ENCODE data around the gene C3orf80.
A peak's percentile ranks its signal among the peaks of the same experiment; 100 is the strongest.
"Not testable (repeated sequence)": the region's sequence is repeated elsewhere in the genome, so short reads cannot be mapped to it uniquely, and the experiment has no call there.

C3orf80 gene

DNA sequence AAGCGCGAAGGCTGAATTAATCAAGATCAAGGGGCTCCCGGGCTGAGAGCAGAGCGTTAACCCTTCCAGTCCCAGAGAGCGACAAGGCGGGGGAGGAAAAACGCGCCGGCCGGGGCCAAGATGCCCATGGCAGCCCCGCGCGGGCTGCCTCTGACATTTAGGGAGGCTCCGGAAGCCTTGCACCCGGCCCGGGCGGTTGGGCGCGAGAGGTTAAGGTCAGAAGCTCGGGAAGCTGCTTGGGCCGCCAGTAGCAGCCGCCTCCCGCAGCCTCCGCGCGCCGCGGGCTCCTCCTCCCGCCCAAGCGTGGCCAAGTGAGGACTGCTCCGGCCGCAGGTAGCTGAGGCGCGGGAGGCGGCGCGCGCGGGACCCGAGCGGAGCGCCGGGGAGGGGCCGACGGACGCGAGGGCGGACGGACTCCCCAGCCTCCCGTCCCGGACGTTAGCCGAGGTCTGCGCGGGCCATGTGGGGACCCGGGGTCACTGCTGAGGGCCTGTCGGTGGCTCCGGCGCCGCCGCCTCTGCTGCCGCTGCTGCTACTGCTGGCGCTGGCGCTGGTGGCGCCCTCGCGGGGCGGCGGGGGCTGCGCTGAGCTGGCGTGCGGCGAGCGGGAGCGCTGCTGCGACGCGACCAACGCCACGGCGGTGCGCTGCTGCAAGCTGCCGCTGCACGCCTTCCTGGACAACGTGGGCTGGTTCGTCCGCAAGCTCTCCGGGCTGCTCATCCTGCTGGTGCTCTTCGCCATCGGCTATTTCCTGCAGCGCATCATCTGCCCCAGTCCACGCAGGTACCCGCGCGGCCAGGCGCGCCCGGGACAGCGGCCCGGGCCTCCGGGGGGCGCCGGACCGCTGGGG, at the start of gene C3orf80:
Gene C3orf80, plus strand, starts transcription at position 247 of the 850 bp plus-strand sequence. Its CDS starts 214 bp downstream, at position 461.
- peak; percentile 47 for DNase-seq

DNA sequence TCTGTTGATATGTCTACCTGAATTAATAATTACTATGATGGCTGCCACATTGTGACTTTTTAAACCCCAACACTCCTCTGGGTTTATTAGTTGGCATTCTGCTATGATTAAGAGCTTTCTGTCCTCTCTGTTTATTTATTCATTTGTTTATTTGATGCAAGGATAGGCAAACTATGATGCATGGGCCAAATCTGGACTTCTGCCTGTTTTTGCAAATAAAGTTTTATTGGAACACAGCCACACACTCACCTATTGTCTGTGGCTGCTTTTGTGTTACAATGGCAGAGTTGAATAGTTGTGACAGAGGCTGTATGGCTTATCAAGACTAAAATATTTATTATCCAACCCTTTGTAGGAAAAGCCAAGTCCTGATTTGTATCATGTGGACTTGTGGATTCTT, 48.3 kb upstream of the C3orf80 start:
- DNase-seq, result no peak

DNA sequence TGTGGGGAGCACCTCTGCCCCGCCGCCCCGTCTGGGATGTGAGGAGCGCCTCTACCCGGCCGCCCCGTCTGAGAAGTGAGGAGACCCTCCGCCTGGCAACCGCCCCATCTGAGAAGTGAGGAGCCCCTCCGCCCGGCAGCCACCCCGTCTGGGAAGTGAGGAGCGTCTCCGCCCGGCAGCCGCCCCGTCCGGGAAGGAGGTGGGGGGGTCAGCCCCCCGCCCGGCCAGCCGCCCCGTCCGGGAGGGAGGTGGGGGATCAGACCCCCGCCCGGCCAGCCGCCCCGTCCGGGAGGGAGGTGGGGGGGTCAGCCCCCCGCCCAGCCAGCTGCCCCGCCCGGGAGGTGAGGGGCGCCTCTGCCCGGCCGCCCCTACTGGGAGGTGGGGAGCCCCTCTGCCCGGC, 46.6 kb upstream of the C3orf80 start:
- DNase-seq, result not testable (repeated sequence)

DNA sequence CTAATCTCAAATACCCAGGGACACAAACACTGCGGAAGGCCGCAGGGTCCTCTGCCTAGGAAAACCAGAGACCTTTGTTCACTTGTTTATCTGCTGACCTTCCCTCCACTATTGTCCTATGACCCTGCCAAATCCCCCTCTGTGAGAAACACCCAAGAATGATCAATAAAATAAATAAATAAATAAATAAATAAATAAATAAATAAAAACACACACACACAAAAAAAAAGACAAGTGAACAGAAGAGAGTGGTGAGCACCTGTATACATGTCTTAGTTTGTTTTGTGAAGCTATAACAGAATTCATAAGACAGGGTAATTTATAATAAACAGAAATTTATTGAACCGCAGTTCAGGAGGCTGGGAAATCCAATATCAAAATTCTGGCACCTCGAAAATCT, 45.8 kb upstream of the C3orf80 start:
- not testable (repeated sequence) for DNase-seq

DNA sequence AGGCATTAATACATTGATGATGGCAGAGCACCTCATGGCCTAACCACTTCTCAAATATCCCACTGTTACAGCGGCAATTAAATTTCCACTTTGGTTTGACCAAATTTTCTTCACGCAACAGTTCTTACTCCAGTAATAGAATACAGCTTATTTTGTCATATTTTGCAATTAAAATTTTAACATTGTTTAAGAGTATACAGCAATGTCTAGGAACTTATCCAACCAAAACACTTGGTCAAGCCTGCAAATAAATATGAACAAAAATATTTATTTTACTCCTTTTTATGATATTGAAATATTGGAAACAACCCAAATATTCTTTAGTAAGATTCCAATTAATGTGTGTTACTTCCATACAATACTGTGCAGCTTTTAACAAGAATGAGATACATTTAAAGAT, 45.3 kb upstream of the C3orf80 start:
- DNase-seq, result no peak

DNA sequence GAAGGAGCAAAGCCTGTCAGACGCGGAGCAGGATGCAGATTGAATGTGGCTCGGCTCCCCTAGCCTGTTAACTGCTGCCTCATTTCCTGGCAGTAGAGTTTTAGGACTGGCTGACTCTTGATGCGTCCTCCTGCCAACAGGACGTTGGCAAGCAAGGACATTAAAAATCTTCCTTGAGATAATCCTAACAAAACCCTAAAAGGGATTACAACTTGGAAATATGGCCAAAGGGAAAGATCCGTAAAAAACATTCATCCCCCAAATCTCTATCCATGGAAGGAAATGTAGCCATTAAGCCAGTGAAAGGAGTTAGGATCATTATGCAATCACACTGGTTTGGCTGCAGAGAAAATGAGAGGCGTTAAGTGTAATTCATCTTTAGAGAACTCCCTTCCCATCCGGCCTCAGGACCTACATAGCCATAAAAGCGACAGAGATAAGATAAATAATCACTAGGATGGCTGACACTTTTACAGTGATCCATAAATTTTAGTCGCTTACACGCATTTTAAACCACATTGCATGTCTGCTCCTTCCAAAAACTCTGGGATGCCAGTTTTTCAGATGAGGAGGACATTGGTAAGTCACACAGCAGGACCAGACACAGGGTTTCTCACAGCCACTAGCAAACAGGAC, 44.5 kb upstream of the C3orf80 start:
- DNase-seq, result peak; percentile 46

DNA sequence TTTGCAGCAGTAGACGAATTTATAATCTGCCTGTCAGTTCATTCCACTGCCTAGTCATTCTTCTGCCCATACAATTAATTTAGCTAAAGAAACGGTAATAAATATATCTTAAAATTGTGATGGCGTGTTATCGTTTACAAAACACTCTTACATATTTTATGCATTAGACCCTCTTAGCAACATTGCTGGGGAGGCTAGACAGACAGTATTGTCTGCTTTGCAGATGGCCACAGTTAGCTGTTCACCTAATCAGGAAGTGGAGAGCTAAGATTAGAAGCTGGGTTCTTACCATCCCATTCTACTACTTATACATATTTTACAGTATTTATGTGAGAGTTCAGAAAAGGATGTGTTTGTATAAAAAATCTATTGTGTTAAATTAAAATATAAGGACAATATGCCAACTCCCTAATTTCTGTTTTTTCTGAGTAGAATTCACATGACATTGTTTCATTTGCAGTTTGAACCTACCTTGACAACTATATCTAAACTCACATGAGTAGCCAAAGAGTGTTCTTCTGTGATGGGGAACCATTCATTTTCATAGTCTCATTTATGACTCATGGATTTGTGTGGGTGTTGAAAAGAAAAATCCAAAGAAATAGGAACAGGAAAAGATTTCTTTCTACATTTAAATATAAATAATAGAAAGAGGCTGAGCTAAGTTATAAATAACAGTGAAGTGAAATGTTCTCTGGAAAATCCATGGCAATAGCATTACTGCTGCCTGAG, 41.7 kb upstream of the C3orf80 start:
- no peak for DNase-seq

DNA sequence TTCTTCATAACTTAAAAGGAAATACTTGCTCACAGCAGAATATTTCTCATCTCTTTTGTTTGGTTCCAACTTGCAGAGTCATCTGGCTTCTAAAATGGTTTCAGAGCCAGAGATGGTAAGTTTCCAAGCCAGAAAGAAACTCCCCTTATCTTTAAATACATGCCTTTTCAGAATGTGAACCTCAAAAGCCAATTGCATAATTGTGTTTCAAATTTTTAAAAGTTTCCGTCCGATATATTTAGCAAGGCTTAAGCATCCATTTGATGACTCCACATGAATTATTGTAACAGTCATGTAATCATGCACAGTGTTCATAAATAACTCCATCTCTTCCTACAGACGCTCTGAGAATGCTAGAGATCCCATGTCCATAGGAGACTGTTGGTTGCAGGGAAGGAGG, 40.6 kb upstream of the C3orf80 start:
- no peak for DNase-seq

DNA sequence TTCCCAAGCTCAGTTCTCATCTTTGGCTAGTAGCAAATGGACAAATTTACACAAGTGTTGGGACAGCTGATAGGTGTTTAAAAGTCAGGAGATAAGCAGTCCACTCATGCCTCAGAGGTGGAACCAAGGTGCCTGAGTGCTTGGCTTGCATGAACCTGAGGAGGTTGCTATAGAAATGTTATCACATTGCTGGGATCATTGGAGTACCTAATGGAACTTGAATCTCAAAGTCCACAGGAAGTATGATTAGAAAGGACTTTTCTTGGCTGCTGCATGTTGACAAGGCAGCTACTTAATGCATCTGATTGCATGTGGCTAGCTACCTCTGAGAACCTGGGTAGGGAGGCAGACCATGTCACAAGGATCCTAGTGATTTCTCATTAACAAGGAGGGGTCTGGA, 39.5 kb upstream of the C3orf80 start:
- no peak for DNase-seq

DNA sequence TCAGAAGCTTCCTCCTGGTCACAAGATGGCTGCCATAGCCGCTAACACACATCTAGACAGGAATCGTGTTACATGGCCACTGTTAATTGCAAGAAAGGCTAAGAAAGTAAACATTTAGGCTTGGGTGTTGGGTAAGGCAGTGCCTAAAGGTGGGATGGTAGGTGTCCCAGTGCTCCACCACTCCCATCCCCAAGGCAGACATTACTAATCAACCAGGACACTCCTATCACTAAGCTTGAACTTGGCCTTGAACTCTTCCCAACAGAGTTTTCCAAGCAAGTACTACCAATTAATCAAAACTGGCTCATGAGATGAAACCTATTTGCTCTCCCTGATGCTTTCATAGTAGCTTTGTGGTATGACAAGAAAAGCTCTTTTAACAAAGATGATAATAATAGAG, 37.9 kb upstream of the C3orf80 start:
- DNase-seq, result no peak

DNA sequence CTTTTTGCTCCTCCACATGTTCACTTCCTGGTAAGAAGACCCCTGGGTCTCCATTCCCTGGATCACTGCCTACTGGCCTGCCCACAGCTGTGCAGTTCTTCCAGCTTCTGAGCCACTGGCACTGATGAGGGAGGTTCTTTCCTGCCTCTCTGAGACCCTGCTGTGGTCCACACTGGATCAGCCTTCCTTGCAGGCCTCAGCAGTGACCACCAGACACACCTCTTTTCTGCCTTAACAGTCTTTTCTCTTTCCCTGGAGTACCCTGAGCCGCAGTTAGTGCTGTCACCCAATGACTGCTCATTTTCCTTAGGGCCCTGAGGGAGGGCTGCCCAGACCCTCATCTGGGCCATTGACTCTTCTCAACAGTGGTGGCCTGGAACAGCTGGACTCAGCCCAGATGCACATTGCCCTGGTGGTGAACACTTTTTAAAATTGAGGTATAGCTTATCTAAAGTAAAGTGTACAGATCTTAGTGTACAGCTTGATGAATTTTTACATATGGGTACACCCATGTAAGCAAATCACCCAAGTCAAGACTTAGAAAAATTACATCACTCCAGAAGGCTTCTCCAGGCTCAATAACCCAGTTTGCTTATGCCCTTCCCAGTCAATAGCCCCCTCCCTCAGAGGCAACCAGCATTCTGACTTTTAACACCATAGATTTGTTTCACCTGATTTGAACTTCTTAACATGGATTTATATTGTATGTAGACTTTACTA, 32.8 kb upstream of the C3orf80 start:
- DNase-seq, result no peak

DNA sequence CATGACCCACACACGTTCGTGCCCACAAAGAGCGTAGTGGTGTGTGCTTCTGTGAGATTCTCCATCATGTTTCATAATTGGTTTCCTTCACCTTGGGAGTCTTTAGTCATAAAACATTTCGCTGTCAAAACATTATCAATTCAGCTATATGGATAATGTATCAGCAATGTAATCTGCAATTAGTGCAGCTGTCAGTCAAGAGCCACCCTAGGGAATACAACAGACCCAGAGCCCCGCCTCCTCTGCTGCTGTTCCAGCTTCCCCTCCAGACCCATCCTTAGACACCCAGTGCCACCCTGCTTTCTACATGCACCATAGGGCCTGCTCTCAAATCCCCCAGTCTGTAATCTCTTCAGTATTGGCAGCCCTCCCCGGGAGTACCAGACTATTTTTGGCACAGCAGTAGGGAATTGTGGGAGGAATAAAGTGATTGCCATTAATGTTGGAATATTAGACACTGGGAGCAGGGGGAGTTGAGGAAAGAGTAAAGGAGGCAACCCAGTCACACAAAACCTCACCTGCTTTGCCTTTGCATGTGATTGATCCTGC, 31.5 kb upstream of the C3orf80 start:
- no peak for DNase-seq

DNA sequence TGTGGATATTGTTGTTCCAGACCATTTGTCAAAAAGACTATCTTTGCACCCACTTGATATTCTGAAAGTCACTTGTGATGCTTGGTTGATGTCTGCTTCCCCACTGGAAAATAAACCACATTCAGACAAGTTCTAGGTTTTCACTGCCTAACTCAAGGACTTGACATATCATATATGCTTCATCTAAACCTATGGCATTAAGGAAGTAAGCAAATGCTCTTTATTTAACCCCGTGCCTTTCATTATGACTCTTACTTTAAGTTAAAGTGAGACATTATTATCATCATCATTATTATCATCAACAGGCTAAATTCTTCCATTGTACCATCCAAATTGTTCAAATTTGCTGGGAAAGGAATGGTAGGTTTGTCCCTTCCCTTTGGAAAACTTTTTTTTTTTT, 30.8 kb upstream of the C3orf80 start:
- DNase-seq, result no peak

DNA sequence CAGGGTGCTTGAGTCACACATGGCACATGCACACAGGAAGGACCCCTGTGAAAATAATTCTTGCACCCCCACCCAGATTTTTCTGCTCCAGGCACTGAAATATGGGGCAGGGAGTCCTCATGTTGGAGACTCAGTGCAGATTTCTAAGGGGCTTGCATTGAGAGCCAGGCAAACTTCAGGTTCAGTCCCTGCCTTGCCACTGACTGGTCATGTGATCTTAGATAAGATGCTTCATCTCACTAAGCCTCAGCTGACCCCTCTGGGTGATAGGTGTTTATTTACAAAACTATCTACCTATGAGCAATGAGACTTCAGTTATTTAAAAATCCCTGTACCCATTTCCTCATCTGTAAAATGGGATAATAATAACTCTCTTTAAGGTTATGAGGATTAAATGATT, 30.1 kb upstream of the C3orf80 start:
- no peak for DNase-seq

DNA sequence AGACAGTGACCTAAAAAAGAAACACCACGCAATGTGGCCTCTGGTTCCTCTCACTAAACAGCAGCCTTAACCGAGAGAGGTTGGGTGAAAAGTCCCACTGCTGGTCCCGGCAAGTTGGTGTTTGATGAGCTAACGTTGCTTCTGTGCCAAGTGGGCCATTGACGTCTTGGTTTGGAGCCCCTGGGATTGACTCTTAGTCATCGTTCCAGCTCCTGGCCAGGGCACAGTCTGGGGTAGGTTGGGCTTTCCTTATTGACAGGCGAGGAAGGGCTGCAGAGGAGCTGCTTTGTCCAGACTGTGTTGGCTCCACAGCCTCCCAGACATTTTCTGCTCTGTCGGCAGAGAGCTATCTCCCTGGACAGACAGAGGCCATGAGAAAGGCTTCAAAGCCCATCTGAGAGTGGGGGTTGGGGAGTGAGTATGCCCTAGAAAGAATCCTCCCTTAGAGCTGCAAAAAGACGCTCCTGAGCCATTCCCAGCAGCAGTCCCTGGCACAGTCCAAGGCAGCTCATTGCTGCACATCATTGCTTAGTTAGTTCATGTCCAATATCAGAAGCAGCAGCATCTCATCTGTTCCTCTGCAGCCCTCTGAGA, 28.6 kb upstream of the C3orf80 start:
- DNase-seq, result no peak

DNA sequence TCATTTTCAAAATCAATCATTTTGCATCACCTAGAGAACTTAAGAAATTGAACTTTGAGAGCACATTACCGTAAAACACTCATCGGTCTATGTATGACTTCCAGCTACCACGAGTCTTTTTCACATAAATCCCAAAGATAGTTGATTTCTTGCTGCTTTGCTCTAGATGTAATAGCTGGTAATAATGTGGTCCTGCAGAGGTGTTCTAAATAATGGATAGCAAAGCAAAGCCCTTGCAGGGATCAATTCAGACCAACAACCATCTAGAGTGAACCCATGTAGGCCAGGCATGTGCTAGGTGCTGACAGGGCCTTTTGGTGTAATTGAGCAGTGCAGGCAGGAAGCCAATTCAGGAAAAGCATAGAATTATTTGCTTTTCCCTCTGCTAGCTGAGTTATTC, 26.1 kb upstream of the C3orf80 start:
- DNase-seq, result no peak

DNA sequence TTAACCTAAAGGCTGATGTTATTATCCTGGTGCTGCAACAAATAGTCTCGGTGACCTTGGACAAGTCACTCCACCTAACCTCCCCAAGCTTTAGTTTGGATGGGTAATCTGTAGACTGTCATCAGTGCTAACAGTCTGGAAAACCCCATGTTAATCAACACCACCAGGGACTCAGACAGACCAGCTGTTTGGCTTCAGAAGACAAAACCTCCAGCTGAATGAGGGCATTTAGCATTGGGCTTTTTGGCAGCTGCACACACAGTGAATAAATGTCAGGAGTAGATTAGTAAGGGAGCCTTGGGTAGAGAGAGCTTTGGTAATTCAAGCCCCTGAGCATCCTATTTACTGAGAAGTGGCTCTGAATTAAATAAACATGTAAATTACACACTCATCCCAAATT, 24.9 kb upstream of the C3orf80 start:
- DNase-seq, result no peak

DNA sequence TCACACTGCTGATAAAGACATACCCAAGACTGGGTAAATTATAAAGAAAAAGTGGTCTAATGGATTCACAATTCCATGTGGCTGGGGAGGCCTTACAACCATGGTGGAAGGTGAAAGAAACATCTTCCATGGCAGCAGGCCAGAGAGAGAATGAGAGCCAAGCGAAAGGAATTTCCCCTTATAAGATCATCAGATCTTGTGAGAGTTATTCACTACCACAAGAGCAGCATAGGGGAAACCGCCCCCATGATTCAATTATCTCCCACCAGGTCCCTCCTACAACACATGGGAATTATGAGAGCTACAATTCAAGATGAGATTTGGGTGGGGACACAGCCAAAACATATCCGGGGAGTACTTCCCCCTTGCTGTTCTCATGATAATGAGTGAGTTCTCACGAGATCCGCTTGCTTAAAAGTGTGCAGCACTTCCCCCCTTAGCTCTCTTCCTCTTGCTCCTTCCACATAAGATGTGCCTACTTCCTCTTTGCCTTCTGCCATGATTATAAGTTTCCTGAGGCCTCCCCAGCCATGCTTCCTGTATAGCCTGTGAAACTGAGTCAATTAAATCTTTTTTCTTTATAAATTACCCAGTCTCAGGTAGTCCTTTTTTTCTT, 20.7 kb upstream of the C3orf80 start:
- DNase-seq, result not testable (repeated sequence)

DNA sequence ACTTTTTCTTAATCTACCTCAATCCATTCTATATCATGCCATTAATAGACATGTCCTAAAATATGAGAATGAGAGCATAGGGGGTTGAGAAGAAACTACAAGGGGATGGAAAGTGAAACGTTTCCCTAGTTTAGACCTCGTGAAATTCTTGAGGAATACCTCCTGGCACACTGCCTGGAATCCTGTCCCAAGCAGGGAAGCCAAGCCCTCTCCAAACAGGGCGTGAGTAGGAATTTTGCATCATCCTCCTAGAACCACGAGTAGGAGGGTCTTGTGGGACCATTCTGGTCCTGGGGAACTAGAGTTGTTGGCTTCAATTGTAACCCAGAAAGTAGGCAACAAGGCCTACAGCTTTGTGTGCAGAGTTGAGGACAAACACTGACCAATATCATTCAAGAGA, 19.6 kb upstream of the C3orf80 start:
- DNase-seq, result no peak

DNA sequence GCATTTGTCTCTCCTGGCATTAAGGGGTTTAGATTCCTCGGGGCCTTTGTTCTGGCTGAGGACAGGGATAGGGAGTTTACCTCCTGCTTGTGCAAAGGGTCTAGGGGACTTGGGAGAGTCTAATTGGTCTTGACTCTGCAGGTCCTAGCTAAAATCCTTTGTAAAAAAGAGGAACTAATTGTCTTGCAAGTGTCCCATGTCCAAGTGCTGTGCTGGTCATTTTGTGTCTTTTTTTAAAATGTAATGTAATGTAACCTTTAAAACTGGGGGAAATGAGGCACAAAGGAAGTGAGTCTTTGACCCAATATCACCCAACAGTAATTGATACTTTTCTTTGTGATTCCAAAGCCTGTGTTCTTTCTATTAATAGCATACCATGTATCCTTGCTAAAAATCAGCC, 14.9 kb upstream of the C3orf80 start:
- no peak for DNase-seq

DNA sequence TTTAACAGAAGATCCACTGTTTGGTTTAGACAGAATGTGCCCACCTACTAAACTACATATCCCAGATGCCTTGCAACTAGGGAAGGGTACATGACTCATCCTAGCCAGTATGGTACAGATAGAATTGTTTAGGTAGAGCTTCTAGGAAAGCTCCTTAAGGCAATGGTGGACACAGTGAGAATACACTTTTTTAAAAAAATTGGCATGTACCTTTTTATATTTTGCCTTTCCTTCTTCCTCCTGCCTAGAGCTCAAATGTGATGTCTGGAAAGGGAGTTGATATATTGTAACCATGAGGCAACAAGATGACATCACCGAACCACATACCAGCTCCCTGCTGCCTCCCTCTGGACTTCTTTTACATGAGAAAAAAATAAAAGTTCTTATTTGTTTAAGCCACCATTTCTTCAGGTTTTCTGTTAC, 14.4 kb upstream of the C3orf80 start:
- DNase-seq, result no peak

DNA sequence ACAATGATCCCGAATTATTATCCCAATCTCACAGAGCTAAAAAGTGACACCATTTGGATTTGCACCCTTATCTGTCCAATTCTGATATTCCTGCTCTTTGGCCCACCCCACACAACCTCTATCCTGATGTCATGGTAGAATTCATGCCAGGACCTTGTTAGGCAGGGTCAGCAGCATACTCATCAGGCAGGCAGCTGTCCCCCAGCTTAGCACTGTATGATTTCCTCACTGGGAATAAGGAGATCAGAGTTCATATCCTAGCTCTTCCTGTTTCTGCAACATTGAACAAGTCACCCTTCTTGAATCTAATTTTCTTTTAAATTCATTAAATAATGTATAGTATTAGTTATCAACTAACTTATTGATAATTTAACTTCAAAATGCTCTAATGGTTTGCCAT, 12.0 kb upstream of the C3orf80 start:
- no peak for DNase-seq
